Neural cell (in vitro differentiated cells): ENCODE results near the gene DNAH6. TPM values are rescaled to one million over a fixed set of nuclear protein-coding genes. Genes with fewer than 3 reads are reported as not detected.

Experiments used
- H2AFZ ChIP-seq: fragments of 200-600, 300-800 bp; sonication (generic), shearing (Covaris generic); 2 replicates; pipeline ENCODE4 v1.6.0; 2014; ENCODE audit warnings: low read depth, mild to moderate bottlenecking, antibody characterized with exemption, low read length, moderate library complexity
- H3F3A ChIP-seq: fragments of 200-600 bp; shearing (Covaris generic); 2 replicates; pipeline ENCODE4 v1.6.1; 2016; ENCODE audit warnings: mild to moderate bottlenecking, moderate library complexity, mixed read lengths, antibody characterized with exemption, low read length; ENCODE audit not compliant: insufficient read depth, poor library complexity, severe bottlenecking
- H3K27ac ChIP-seq: fragments of 200-600, 300-800 bp; sonication (generic), shearing (Covaris generic); 2 replicates; pipeline ENCODE4 v1.5.1; 2014; ENCODE audit warnings: mild to moderate bottlenecking, low read length, moderate library complexity
- H3K27me3 ChIP-seq: fragments of 300-800, 200-600 bp; sonication (generic), shearing (Covaris generic); 2 replicates; pipeline ENCODE4 v1.6.0; 2014; ENCODE audit warnings: mild to moderate bottlenecking, low read depth, low read length, moderate library complexity; ENCODE audit not compliant: insufficient read depth
- H3K36me3 ChIP-seq: fragments of 300-800, 200-600 bp; sonication (generic), shearing (Covaris generic); 2 replicates; pipeline ENCODE4 v1.5.1; 2014; ENCODE audit warnings: mild to moderate bottlenecking, antibody characterized with exemption, low read length, moderate library complexity; ENCODE audit not compliant: insufficient read depth
- H3K4me2 ChIP-seq: fragments of 300-800, 200-600 bp; sonication (generic), shearing (Covaris generic); 2 replicates; pipeline ENCODE4 v1.6.0; 2014; ENCODE audit warnings: mild to moderate bottlenecking, low read length
- H3K4me3 ChIP-seq: fragments of 300-800, 200-600 bp; sonication (generic), shearing (Covaris generic); 2 replicates; pipeline ENCODE4 v1.5.1; 2014; ENCODE audit warnings: mild to moderate bottlenecking, low read length, moderate library complexity
- H3K79me2 ChIP-seq: fragments of 200-600 bp; shearing (Covaris generic); replicated peaks from 2 replicates; pipeline ENCODE4 v1.6.0; 2014; ENCODE audit warnings: mild to moderate bottlenecking, low read length, moderate library complexity; ENCODE audit not compliant: insufficient read depth
- H3K9ac ChIP-seq: fragments of 300-800, 200-600 bp; sonication (generic), shearing (Covaris generic); 2 replicates; pipeline ENCODE4 v1.6.1; 2016; ENCODE audit warnings: mild to moderate bottlenecking, low read length, mixed read lengths
- H3K9me2 ChIP-seq: fragments of 200-600 bp; shearing (Covaris generic); 2 replicates; pipeline ENCODE4 v1.6.1; 2016; ENCODE audit warnings: mild to moderate bottlenecking, low read length, mixed read lengths; ENCODE audit not compliant: insufficient read depth
- H3K9me3 ChIP-seq: fragments of 200-600, 300-800 bp; sonication (generic), shearing (Covaris generic); 2 replicates; pipeline ENCODE4 v1.6.1; 2016; ENCODE audit warnings: mild to moderate bottlenecking, mixed run types, low read length, moderate library complexity, mixed read lengths
- H4K20me1 ChIP-seq: fragments of 200-600 bp; shearing (Covaris generic); 2 replicates; pipeline ENCODE4 v1.6.1; 2016; ENCODE audit warnings: mild to moderate bottlenecking, mixed run types; ENCODE audit not compliant: insufficient read depth
- CTCF ChIP-seq: fragments of 450-650 bp; IDR thresholded peaks from 2 replicates; pipeline ENCODE4 v1.5.1; 2014; ENCODE audit warnings: antibody characterized with exemption, mild to moderate bottlenecking, moderate library complexity; ENCODE audit not compliant: poor library complexity, severe bottlenecking
- EP300 ChIP-seq: fragments of 450-650 bp; conservative IDR thresholded peaks from 2 replicates; pipeline ENCODE4 v1.6.1; 2014; ENCODE audit warnings: antibody characterized with exemption, mild to moderate bottlenecking, moderate library complexity; ENCODE audit not compliant: poor library complexity, severe bottlenecking
- EZH2 ChIP-seq: fragments of 200-600, 300-800 bp; shearing (Covaris generic), sonication (generic); IDR thresholded peaks from 2 replicates; pipeline ENCODE4 v1.6.1; 2014; ENCODE audit warnings: antibody characterized with exemption, low read length, borderline replicate concordance, mild to moderate bottlenecking; ENCODE audit not compliant: insufficient read depth, poor library complexity, severe bottlenecking
- MXI1 ChIP-seq: fragments of 450-650 bp; conservative IDR thresholded peaks from 2 replicates; pipeline ENCODE4 v1.6.1; 2014; ENCODE audit warnings: antibody characterized with exemption, mild to moderate bottlenecking; ENCODE audit not compliant: poor library complexity, severe bottlenecking
- POLR2AphosphoS5 ChIP-seq: IDR thresholded peaks from 2 replicates; pipeline ENCODE4 v1.6.1; 2012
- RAD21 ChIP-seq: fragments of 450-650 bp; conservative IDR thresholded peaks from 2 replicates; pipeline ENCODE4 v1.6.1; 2014; ENCODE audit warnings: antibody characterized with exemption, mild to moderate bottlenecking, moderate library complexity
- SMC3 ChIP-seq: fragments of 450-650 bp; conservative IDR thresholded peaks from 2 replicates; pipeline ENCODE4 v1.6.1; 2014; ENCODE audit warnings: antibody characterized with exemption, mild to moderate bottlenecking, moderate library complexity; ENCODE audit not compliant: poor library complexity
- TAF1 ChIP-seq: IDR thresholded peaks from 2 replicates; pipeline ENCODE4 v1.6.1; 2012; ENCODE audit warnings: low read depth
- polyA plus RNA-seq: library from polyadenylated mRNA; depleted of rRNA; stranded (reverse); fragments of >200 nt; gene quantifications from 2 replicates; pipeline ENCODE4 v1.2.3, GENCODE V29; 2014
- TF ChIP-seq, protein P1 (sequence below): IDR thresholded peaks from 2 replicates; pipeline ENCODE4 v1.6.1; 2012; ENCODE audit warnings: borderline replicate concordance

DNAH6 gene
- polyA plus RNA-seq, 1 donor from 2014 or later: 2.1 TPM

DNA sequence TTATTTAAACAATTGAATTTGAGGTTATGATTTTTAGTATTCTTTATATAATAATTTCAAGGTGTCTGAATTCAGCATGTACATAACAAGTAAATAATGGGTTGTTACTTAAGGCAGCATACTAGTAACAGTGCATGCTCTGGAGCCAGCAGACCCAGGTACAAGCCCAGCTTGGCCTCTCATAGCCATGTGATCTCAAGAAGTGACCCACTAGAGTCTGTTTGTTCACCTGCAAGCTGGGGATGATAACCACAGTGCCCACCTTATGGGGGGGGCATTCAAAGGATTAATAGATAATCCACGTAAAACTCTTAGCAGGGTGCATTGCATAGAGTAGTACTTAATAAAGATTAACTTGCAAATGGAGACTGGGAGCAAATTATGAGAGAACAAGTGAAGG is 201.0 kb downstream of the DNAH6 start:
- Histone ChIP-seq H3K27me3 (no peaks in the 10 kb centered on the region), H3K79me2 (no peaks in the 10 kb centered on the region), H3K9me2 (no peaks in the 10 kb centered on the region), H2AFZ (no peak overlapping the region), H4K20me1 (no peaks in the 10 kb centered on the region), H3K9ac (no peak overlapping the region), H3K4me2 (no peak overlapping the region), H3K9me3 (no peaks in the 10 kb centered on the region), H3K36me3 (no peaks in the 10 kb centered on the region), H3K4me3 (no peak overlapping the region), H3F3A (no peaks in the 10 kb centered on the region), H3K27ac (no peak overlapping the region)
- TF ChIP-seq, protein P1, sequence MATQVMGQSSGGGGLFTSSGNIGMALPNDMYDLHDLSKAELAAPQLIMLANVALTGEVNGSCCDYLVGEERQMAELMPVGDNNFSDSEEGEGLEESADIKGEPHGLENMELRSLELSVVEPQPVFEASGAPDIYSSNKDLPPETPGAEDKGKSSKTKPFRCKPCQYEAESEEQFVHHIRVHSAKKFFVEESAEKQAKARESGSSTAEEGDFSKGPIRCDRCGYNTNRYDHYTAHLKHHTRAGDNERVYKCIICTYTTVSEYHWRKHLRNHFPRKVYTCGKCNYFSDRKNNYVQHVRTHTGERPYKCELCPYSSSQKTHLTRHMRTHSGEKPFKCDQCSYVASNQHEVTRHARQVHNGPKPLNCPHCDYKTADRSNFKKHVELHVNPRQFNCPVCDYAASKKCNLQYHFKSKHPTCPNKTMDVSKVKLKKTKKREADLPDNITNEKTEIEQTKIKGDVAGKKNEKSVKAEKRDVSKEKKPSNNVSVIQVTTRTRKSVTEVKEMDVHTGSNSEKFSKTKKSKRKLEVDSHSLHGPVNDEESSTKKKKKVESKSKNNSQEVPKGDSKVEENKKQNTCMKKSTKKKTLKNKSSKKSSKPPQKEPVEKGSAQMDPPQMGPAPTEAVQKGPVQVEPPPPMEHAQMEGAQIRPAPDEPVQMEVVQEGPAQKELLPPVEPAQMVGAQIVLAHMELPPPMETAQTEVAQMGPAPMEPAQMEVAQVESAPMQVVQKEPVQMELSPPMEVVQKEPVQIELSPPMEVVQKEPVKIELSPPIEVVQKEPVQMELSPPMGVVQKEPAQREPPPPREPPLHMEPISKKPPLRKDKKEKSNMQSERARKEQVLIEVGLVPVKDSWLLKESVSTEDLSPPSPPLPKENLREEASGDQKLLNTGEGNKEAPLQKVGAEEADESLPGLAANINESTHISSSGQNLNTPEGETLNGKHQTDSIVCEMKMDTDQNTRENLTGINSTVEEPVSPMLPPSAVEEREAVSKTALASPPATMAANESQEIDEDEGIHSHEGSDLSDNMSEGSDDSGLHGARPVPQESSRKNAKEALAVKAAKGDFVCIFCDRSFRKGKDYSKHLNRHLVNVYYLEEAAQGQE: no peak
- TF ChIP-seq TAF1 (no peak), POLR2AphosphoS5 (no peak), CTCF (no peak)

GRCh38 chr2:84719434-84719833 is 203.1 kb downstream of the DNAH6 start:
- no peaks in the 10 kb centered on the region for H3K27me3 ChIP-seq
- no peaks in the 10 kb centered on the region for H3K9me2 ChIP-seq
- no peak overlapping the region for H3K4me3 ChIP-seq
- no peaks in the 10 kb centered on the region for H3F3A ChIP-seq
- no peak overlapping the region for H2AFZ ChIP-seq
- H3K4me2 ChIP-seq: no peak overlapping the region
- no peaks in the 10 kb centered on the region for H3K79me2 ChIP-seq
- no peaks in the 10 kb centered on the region for H3K9me3 ChIP-seq
- H4K20me1 ChIP-seq: no peaks in the 10 kb centered on the region
- H3K9ac ChIP-seq: no peak overlapping the region
- H3K27ac ChIP-seq: no peak overlapping the region
- H3K36me3 ChIP-seq: no peaks in the 10 kb centered on the region
- TF ChIP-seq RAD21 (no peak), MXI1 (no peak), POLR2AphosphoS5 (no peak), CTCF (no peak), EZH2 (no peak), TAF1 (no peak), EP300 (no peak), SMC3 (no peak)
- TF ChIP-seq, protein P1: no peak
